PC-9 (cell line): Measurements from ENCODE around the gene STX8. TPM values are rescaled to one million over a fixed set of nuclear protein-coding genes. Genes with fewer than 3 reads are reported as not detected.

Experiments used
- BruUV-seq: library from RNA; stranded (reverse); fragments of 400-500 nt; replicated peaks from 2 replicates; lab custom pipeline; 2021; lab: Mats Ljungman, UMichigan
- CTCF ChIA-PET: fragments of 300-600 bp; sonication (Branson Sonifier 250); formaldehyde crosslinking; loops from one replicate; lab custom pipeline; 2022; ENCODE audit warnings: antibody characterized with exemption; lab: Charles Lee
- POLR2A ChIA-PET: fragments of 300-600 bp; sonication (Branson Sonifier 250); formaldehyde crosslinking; loops from one replicate; lab custom pipeline; 2022; ENCODE audit warnings: antibody characterized with exemption; ENCODE audit not compliant: unreplicated experiment; lab: Charles Lee
- DNase-seq, 2 experiments: peaks; one replicate each; pipeline versions ENCODE4 v3.0.0 to v3.0.0-alpha.2; 2015 to 2022; ENCODE audit warnings: mixed read lengths in 1 of 2
- H2AFZ ChIP-seq: fragments of 200-600 bp; sonication (generic); 2 replicates; pipeline ENCODE4 v1.8.1; 2017; ENCODE audit warnings: antibody characterized with exemption
- H3F3A ChIP-seq: fragments of 200-600 bp; sonication (generic); 2 replicates; pipeline ENCODE4 v1.8.1; 2017; ENCODE audit warnings: antibody characterized with exemption, mild to moderate bottlenecking, low read depth; ENCODE audit not compliant: insufficient read depth
- H3K27ac ChIP-seq: fragments of 200-600 bp; sonication (generic); 2 replicates; pipeline ENCODE4 v1.6.1; 2016; ENCODE audit warnings: mixed run types
- H3K27me3 ChIP-seq: fragments of 200-600 bp; sonication (generic); 2 replicates; pipeline ENCODE4 v1.6.1; 2016; ENCODE audit warnings: low read depth, mixed run types; ENCODE audit not compliant: insufficient read depth
- H3K36me3 ChIP-seq: fragments of 200-600 bp; sonication (generic); 2 replicates; pipeline ENCODE4 v1.6.1; 2016; ENCODE audit warnings: low read depth, mixed run types
- H3K4me1 ChIP-seq: fragments of 200-600 bp; sonication (generic); replicated peaks from 2 replicates; pipeline ENCODE4 v1.6.1; 2016; ENCODE audit warnings: mixed run types; ENCODE audit not compliant: insufficient read depth
- H3K4me2 ChIP-seq: fragments of 200-600 bp; sonication (generic); 2 replicates; pipeline ENCODE4 v1.6.1; 2017; ENCODE audit warnings: mixed run types
- H3K4me3 ChIP-seq: fragments of 200-600 bp; sonication (generic); 2 replicates; pipeline ENCODE4 v1.6.1; 2016; ENCODE audit warnings: mixed run types
- H3K79me2 ChIP-seq: fragments of 200-600 bp; sonication (generic); 2 replicates; pipeline ENCODE4 v1.6.1; 2017; ENCODE audit warnings: low read depth, mixed run types
- H3K9me2 ChIP-seq: fragments of 200-600 bp; sonication (generic); 2 replicates; pipeline ENCODE4 v1.8.1; 2017; ENCODE audit warnings: mild to moderate bottlenecking; ENCODE audit not compliant: insufficient read depth
- H3K9me3 ChIP-seq: fragments of 200-600 bp; sonication (generic); 2 replicates; pipeline ENCODE4 v1.8.1; 2016; ENCODE audit warnings: low read depth; ENCODE audit not compliant: insufficient read depth
- H4K20me1 ChIP-seq: fragments of 200-600 bp; sonication (generic); 2 replicates; pipeline ENCODE4 v1.8.1; 2017; ENCODE audit not compliant: insufficient read depth
- CTCF ChIP-seq: fragments of 200-600 bp; sonication (generic); conservative IDR thresholded peaks from 2 replicates; pipeline ENCODE4 v1.6.1; 2017; ENCODE audit warnings: mixed run types, antibody characterized with exemption, mild to moderate bottlenecking, moderate library complexity
- EZH2 ChIP-seq: fragments of 200-600 bp; sonication (generic); IDR thresholded peaks from 2 replicates; pipeline ENCODE4 v1.8.0; 2017; ENCODE audit warnings: antibody characterized with exemption, low read depth
- intact Hi-C: fragments of 100-400 bp; cut with micrococcal nuclease; formaldehyde crosslinking; loops from one replicate; pipeline ENCODE4 v1.10.0; 2022; ENCODE audit not compliant: unreplicated experiment
- total RNA-seq: library from RNA; stranded (reverse); gene quantifications from 2 replicates; pipeline ENCODE4 v1.2.3, GENCODE V29; 2021

STX8 gene
- total RNA-seq, 1 experiment from 2014 or later, result 60.6 TPM

DNA sequence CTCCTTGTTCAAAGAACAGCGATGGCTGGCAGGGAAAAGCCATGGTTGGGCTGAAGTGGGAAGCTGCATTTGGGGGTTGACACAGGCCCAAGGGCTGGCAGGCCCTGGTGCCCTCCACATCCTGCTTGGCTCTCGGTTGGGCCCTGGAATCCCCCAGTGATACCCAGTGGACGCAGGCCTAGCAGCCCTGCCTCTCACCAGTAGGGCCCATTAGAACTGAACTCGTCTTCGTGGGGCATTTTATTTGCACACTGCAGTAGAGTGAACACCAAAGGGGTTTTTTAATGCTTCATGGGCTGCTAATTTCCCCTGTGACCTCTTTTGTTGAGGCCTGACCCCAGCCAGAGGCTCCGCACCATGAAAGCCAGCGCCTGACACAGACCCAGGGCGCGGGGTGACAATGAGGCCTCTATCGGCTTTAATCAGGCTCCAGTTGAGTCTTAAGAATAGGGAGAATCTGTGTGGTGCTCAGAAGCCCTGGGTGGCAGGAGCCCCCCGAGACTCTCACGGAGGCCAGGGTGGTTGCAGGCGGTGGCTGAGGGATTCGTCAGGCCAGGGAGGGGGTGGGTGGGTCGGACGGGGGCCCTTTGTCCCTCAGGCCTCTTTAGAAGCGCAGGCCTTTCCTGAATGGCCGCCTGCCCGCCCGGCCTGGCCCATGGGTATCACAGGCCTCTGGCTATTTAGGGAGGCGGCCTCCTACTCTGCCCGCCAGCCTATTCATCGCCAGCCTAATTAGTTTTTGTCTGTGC lies 355.0 kb downstream of the STX8 start:
- Histone ChIP-seq H3K4me3 (no peak overlapping the region), H3K36me3 (no peaks in the 10 kb centered on the region), H4K20me1 (no peaks in the 10 kb centered on the region), H3K9me3 (0 out of 2 replicates have a peak, but pooled peaks cover under 1% of the 10 kb centered on the region), H2AFZ (no peak overlapping the region), H3K79me2 (no peaks in the 10 kb centered on the region), H3K27me3 (no peaks in the 10 kb centered on the region), H3K9me2 (no peaks in the 10 kb centered on the region), H3K4me2 (no peak overlapping the region), H3K27ac (no peak overlapping the region), H3K4me1 (peaks cover 11% of the 10 kb centered on the region), H3F3A (no peaks in the 10 kb centered on the region)
- CTCF ChIA-PET, result no interaction called here
- no peak for DNase-seq
- TF ChIP-seq CTCF (no peak), EZH2 (no peak)
- intact Hi-C loops, result no loop called here
- POLR2A ChIA-PET, result no interaction called here
- no TSS peak for BruUV-seq

GRCh38 chr17:9219631-9220397 lies 355.8 kb downstream of the STX8 start:
- Histone ChIP-seq H2AFZ (no peak overlapping the region), H3K9me2 (no peaks in the 10 kb centered on the region), H3K27me3 (no peaks in the 10 kb centered on the region), H3K36me3 (no peaks in the 10 kb centered on the region), H3K27ac (no peak overlapping the region), H3K4me1 (peaks cover 11% of the 10 kb centered on the region), H3K79me2 (no peaks in the 10 kb centered on the region), H4K20me1 (no peaks in the 10 kb centered on the region), H3F3A (no peaks in the 10 kb centered on the region), H3K4me2 (no peak overlapping the region), H3K9me3 (peaks cover 4% of the 10 kb centered on the region; the same call in 1 of the 2 replicates), H3K4me3 (no peak overlapping the region)
- ChIA-PET POLR2A (no interaction called here), CTCF (no interaction called here)
- DNase-seq, result no peak
- TF ChIP-seq EZH2 (no peak), CTCF (no peak)
- BruUV-seq, result no TSS peak
- intact Hi-C loops, result no loop called here

DNA sequence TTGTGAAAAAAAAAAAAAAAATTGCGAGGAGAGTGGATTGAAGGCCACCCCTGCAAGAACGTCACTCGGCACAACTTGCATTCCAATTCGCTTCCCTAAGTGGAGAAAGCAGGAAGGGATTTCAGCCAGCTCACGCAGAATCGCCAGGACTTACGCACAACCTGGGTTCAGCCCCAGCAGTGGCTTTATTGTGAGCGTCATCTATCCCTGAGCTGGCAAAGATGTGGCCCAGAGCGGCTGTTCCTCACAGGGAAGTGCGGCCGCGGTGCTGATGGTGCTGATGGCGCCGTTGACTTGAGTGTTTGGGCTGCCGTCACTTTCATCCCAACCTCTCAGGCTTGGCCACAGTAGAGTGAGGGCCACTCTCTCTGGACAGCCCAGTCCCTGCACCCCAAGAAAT lies 356.7 kb downstream of the STX8 start:
- Histone ChIP-seq H3K27ac (no peak overlapping the region), H2AFZ (no peak overlapping the region), H3K4me3 (no peak overlapping the region), H3K4me1 (peaks cover 11% of the 10 kb centered on the region), H3K36me3 (no peaks in the 10 kb centered on the region), H3K79me2 (no peaks in the 10 kb centered on the region), H3K9me3 (peaks cover 4% of the 10 kb centered on the region; the same call in 1 of the 2 replicates), H3K9me2 (no peaks in the 10 kb centered on the region), H3K4me2 (no peak overlapping the region), H3K27me3 (no peaks in the 10 kb centered on the region), H4K20me1 (no peaks in the 10 kb centered on the region), H3F3A (no peaks in the 10 kb centered on the region)
- ChIA-PET CTCF (no interaction called here), POLR2A (no interaction called here)
- TF ChIP-seq EZH2 (no peak), CTCF (no peak)
- intact Hi-C loops, result no loop called here
- DNase-seq, result no peak
- no TSS peak for BruUV-seq
